Endothelial cell of umbilical vein (primary cell): Measurements from ENCODE around the gene CD86. TPM values are rescaled to one million over a fixed set of nuclear protein-coding genes. Genes with fewer than 3 reads are reported as not detected.

ENCODE experiments used
- BruUV-seq: library from RNA; stranded (reverse); fragments of 400-500 nt; replicated peaks from 2 replicates; lab custom pipeline; 2021; lab: Mats Ljungman, UMichigan
- CTCF ChIA-PET: fragments of 300-600, 350-600 bp; sonication (Branson Sonifier 250); formaldehyde crosslinking; loops from one replicate; lab custom pipeline; 2021; ENCODE audit warnings: antibody characterized with exemption, inconsistent platforms; lab: Charles Lee
- POLR2A ChIA-PET: fragments of 300-600, 350-600 bp; sonication (Branson Sonifier 250); formaldehyde crosslinking; loops from one replicate; lab custom pipeline; 2021; ENCODE audit warnings: antibody characterized with exemption, inconsistent platforms; lab: Charles Lee
- DNase-seq: peaks from one replicate; pipeline ENCODE4 v3.0.0-alpha.2; 2011; ENCODE audit warnings: low read depth, low spot score
- FAIRE-seq: peaks from 2 replicates; lab custom pipeline; 2011; peaks lifted over from hg19 to GRCh38; lab: Jason Lieb, UNC
- H2AFZ ChIP-seq: 2 replicates; pipeline ENCODE4 v1.6.0; 2012; ENCODE audit warnings: low read depth, low read length, control low read depth, inconsistent platforms
- H3K27ac ChIP-seq: 2 replicates; pipeline ENCODE4 v1.5.1; 2011; ENCODE audit warnings: low read depth, mild to moderate bottlenecking, control low read depth, low read length, moderate library complexity; ENCODE audit not compliant: insufficient read depth
- H3K27me3 ChIP-seq, 2 experiments: 2 replicates each; pipeline versions ENCODE4 v1.6.0 to v1.6.1; 2011; ENCODE audit warnings: low read length in 2 of 2, mixed read lengths in 1 of 2; ENCODE audit not compliant: control insufficient read depth in 2 of 2, insufficient read depth in 2 of 2
- H3K36me3 ChIP-seq, 2 experiments: 2 replicates in 1 of 2; 3 replicates in 1 of 2; pipeline ENCODE4 v1.5.1; 2011; ENCODE audit warnings: low read length in 2 of 2, mild to moderate bottlenecking in 1 of 2, moderate library complexity in 1 of 2; ENCODE audit not compliant: control insufficient read depth in 2 of 2, insufficient read depth in 2 of 2; ENCODE audit errors: extremely low read depth in 1 of 2
- H3K4me1 ChIP-seq: 3 replicates; pipeline ENCODE4 v1.5.1; 2011; ENCODE audit warnings: mild to moderate bottlenecking, low read length; ENCODE audit not compliant: control insufficient read depth, insufficient read depth; ENCODE audit errors: extremely low read depth
- H3K4me2 ChIP-seq: 2 replicates; pipeline ENCODE4 v1.6.1; 2011; ENCODE audit warnings: low read length, control low read depth, mixed read lengths; ENCODE audit not compliant: insufficient read depth
- H3K4me3 ChIP-seq, 3 experiments: fragments of 200-600 bp in 1 of 3; sonication (generic), shearing (Covaris generic) in 1 of 3; replicated peaks in 1 of 3; 2 replicates each; pipeline ENCODE4 v1.5.1; 2011 to 2016; ENCODE audit warnings: control low read depth in 3 of 3, low read length in 3 of 3, mild to moderate bottlenecking in 2 of 3, inconsistent platforms in 1 of 3, low read depth in 1 of 3, moderate library complexity in 1 of 3; ENCODE audit not compliant: insufficient read depth in 1 of 3
- H3K79me2 ChIP-seq: 2 replicates; pipeline ENCODE4 v1.6.0; 2012; ENCODE audit warnings: low read length, inconsistent platforms; ENCODE audit not compliant: control insufficient read depth, insufficient read depth
- H3K9ac ChIP-seq: replicated peaks from 2 replicates; pipeline ENCODE3; 2011; ENCODE audit warnings: low read length, control low read depth; ENCODE audit not compliant: insufficient read depth; ENCODE audit errors: extremely low read depth
- H3K9me1 ChIP-seq: replicated peaks from 3 replicates; pipeline ENCODE4 v1.6.0; 2011; ENCODE audit warnings: mild to moderate bottlenecking, low read length; ENCODE audit not compliant: control insufficient read depth, insufficient read depth; ENCODE audit errors: extremely low read depth
- H3K9me3 ChIP-seq: replicated peaks from 2 replicates; pipeline ENCODE4 v1.5.1; 2012; ENCODE audit warnings: low read length, inconsistent platforms; ENCODE audit not compliant: control insufficient read depth, insufficient read depth
- H4K20me1 ChIP-seq: replicated peaks from 2 replicates; pipeline ENCODE3; 2011; ENCODE audit warnings: mild to moderate bottlenecking, low read length; ENCODE audit not compliant: control insufficient read depth, insufficient read depth; ENCODE audit errors: extremely low read depth
- CTCF ChIP-seq, 2 donors: IDR thresholded peaks; 1 replicate in 1 of 2; 2 replicates in 1 of 2; pipeline ENCODE4 v1.5.1; 2011; ENCODE audit warnings: low read length in 2 of 2, mild to moderate bottlenecking in 2 of 2, moderate library complexity in 2 of 2, control low read depth in 1 of 2, inconsistent platforms in 1 of 2, low read depth in 1 of 2; ENCODE audit not compliant: insufficient read depth in 1 of 2; ENCODE audit errors: extremely low read depth in 1 of 2
- EZH2 ChIP-seq: IDR thresholded peaks from 2 replicates; pipeline ENCODE4 v1.6.1; 2012; ENCODE audit warnings: borderline replicate concordance, low read depth, mild to moderate bottlenecking, moderate library complexity, low read length, inconsistent platforms; ENCODE audit not compliant: severe bottlenecking
- FOS ChIP-seq: IDR thresholded peaks from 2 replicates; pipeline ENCODE4 v1.6.1; 2011; ENCODE audit warnings: mild to moderate bottlenecking, low read length, moderate library complexity, borderline replicate concordance; ENCODE audit not compliant: insufficient read depth
- GATA2 ChIP-seq: IDR thresholded peaks from 2 replicates; pipeline ENCODE4 v1.7.0; 2011; ENCODE audit warnings: low read depth, mild to moderate bottlenecking, moderate library complexity, mixed read lengths, low read length; ENCODE audit not compliant: insufficient read length, insufficient read depth
- JUN ChIP-seq: IDR thresholded peaks from 2 replicates; pipeline ENCODE4 v1.6.1; 2011; ENCODE audit warnings: borderline replicate concordance, low read depth; ENCODE audit not compliant: insufficient read length, insufficient read depth
- MAX ChIP-seq: IDR thresholded peaks from 2 replicates; pipeline ENCODE4 v1.6.1; 2011; ENCODE audit not compliant: insufficient read depth, insufficient read length
- MYC ChIP-seq: IDR thresholded peaks from one replicate; pipeline ENCODE4 v1.6.1; 2011; ENCODE audit warnings: mild to moderate bottlenecking, low read depth, low read length
- POLR2A ChIP-seq: IDR thresholded peaks from 2 replicates; pipeline ENCODE4 v1.6.1; 2012; ENCODE audit warnings: low read depth, mild to moderate bottlenecking, control low read depth, low read length
- POLR2AphosphoS5 ChIP-seq: IDR thresholded peaks from 2 replicates; pipeline ENCODE4 v1.6.1; 2012; ENCODE audit warnings: low read depth, mild to moderate bottlenecking, control low read depth, low read length, moderate library complexity; ENCODE audit not compliant: insufficient read depth
- dilution Hi-C: fragments of 300-500 bp; cut with MboI; formaldehyde crosslinking; loops from one replicate; pipeline ENCODE4 v1.15.0; 2019; ENCODE audit warnings: low sequenced_read_pairs; ENCODE audit not compliant: extremely low pct_ligation_motif_present
- intact Hi-C: fragments of 100-400 bp; cut with micrococcal nuclease; formaldehyde crosslinking; loops from one replicate; pipeline ENCODE4 v1.10.0; 2022
- polyA plus RNA-seq, 4 experiments: library from polyadenylated mRNA; depleted of rRNA in 3 of 4; stranded (reverse) in 3 of 4; unstranded in 1 of 4; fragments of >200 nt; gene quantifications; 2 replicates each; pipeline versions ENCODE4 v1.2.1 to v1.2.3, GENCODE V29; 2011 to 2012; ENCODE audit warnings: missing spikeins in 1 of 4
- total RNA-seq: library from RNA; stranded (reverse); gene quantifications from 2 replicates; pipeline ENCODE4 v1.2.3, GENCODE V29; 2021

CD86 gene
- total and polyA plus RNA-seq, 2 donors (not counting 3 experiments of a cell fraction or from before 2014, with no cell fraction given), result not detected

GRCh38 chr3:122021811-122022401, 33.3 kb upstream of the CD86 start, which contains the start of gene ILDR1:
Gene ILDR1, minus strand, starts transcription at chr3:122022247. Its CDS starts 170 bp downstream, at chr3:122022077.
- H2AFZ ChIP-seq, result no peak within 1 kb of the TSS
- intact Hi-C loops (no loop called here), dilution Hi-C loops (no loop called here)
- no peak within 1 kb of the TSS for H3K9ac ChIP-seq
- no peak within 1 kb of the TSS for H3K4me2 ChIP-seq
- ChIA-PET POLR2A (no interaction called here), CTCF (no interaction called here)
- H3K79me2 ChIP-seq, result no peaks in the 10 kb centered on the region
- H3K36me3 ChIP-seq, result no peaks in the 10 kb centered on the region
- peaks cover 23 to 25% of the 10 kb centered on the region in 2 experiments for H3K27me3 ChIP-seq
- no peaks in the 10 kb centered on the region for H4K20me1 ChIP-seq
- TF ChIP-seq EZH2 (peak; percentile 63), MYC (no peak)
- DNase-seq (no peak), FAIRE-seq (no peak)
- BruUV-seq, result no TSS peak
- H3K4me1 ChIP-seq, result no peaks in the 10 kb centered on the region
- H3K27ac ChIP-seq, result no peak within 1 kb of the TSS
- H3K9me1 ChIP-seq, result no peaks in the 10 kb centered on the region
- H3K4me3 ChIP-seq, result no peak within 1 kb of the TSS
- H3K9me3 ChIP-seq, result no peaks in the 10 kb centered on the region

- Histone ChIP-seq H3K27ac (no peak overlapping the region), H4K20me1 (no peaks in the 10 kb centered on the region), H3K36me3 (no peaks in the 10 kb centered on the region), H3K27me3 (peaks cover 23 to 25% of the 10 kb centered on the region in 2 experiments), H3K4me3 (no peak overlapping the region), H3K9me3 (no peaks in the 10 kb centered on the region), H3K9ac (no peak overlapping the region), H3K4me2 (no peak overlapping the region), H3K4me1 (no peaks in the 10 kb centered on the region), H3K9me1 (no peaks in the 10 kb centered on the region), H2AFZ (no peak overlapping the region), H3K79me2 (no peaks in the 10 kb centered on the region)
- TF ChIP-seq EZH2 (no peak), MYC (no peak), GATA2 (no peak), POLR2A (no peak), POLR2AphosphoS5 (no peak), MAX (no peak), FOS (no peak), CTCF (IDR thresholded peaks at IDR 0.05; ENCODE audit: extremely low read depth in 1 of 2, insufficient read depth in 1 of 2, low read depth in 1 of 2, low read length in 2 of 2) (no peak), JUN (no peak)
- ChIA-PET POLR2A (no interaction called here), CTCF (no interaction called here)
- dilution Hi-C loops (no loop called here), intact Hi-C loops (no loop called here)
- no peak for FAIRE-seq
- DNase-seq, result no peak
- no TSS peak for BruUV-seq
Measured at GRCh38 chr3:122023335-122023910, 31.7 kb upstream of the CD86 start.
